SK-N-SH treated with all-trans-retinoic acid at 6 μM for 48 hours (cell line): ENCODE data around the gene CD274.

Source experiments
- ATAC-seq: fragments of 200-7000 bp; cut with Tn5 transposase; 3 replicates; pipeline ENCODE4 v1.9.1; 2020; ENCODE audit warnings: mild to moderate bottlenecking, moderate library complexity
- ARNTL ChIP-seq: fragments of 450-650 bp; formaldehyde crosslinking; IDR thresholded peaks from 2 replicates; pipeline ENCODE4 v1.5.0; 2020; ENCODE audit warnings: low read depth, mild to moderate bottlenecking, moderate library complexity, borderline replicate concordance
- BACH2 ChIP-seq: fragments of 250-450 bp; sonication (Bioruptor Pico); IDR thresholded peaks from 2 replicates; pipeline ENCODE4 v1.9.0; 2021; ENCODE audit warnings: mild to moderate bottlenecking, borderline replicate concordance
- CREB5 ChIP-seq: fragments of 250-450 bp; sonication (Bioruptor Pico); IDR thresholded peaks from 2 replicates; pipeline ENCODE4 v1.5.1; 2020; ENCODE audit warnings: low read depth, mild to moderate bottlenecking, moderate library complexity
- CSDC2 ChIP-seq: fragments of 250-450 bp; sonication (Bioruptor Pico); IDR thresholded peaks from 2 replicates; pipeline ENCODE4 v1.5.0; 2020; ENCODE audit warnings: mild to moderate bottlenecking, moderate library complexity
- CSRNP3 ChIP-seq: fragments of 250-450 bp; sonication (Bioruptor Pico); IDR thresholded peaks from 2 replicates; pipeline ENCODE4 v1.5.1; 2021; ENCODE audit warnings: mild to moderate bottlenecking, moderate library complexity
- ESRRG ChIP-seq: fragments of 250-450 bp; sonication (Bioruptor Pico); IDR thresholded peaks from 2 replicates; pipeline ENCODE4 v1.6.1; 2021; ENCODE audit warnings: mild to moderate bottlenecking
- GLIS3 ChIP-seq: fragments of 250-450 bp; sonication (Bioruptor Pico); IDR thresholded peaks from 2 replicates; pipeline ENCODE4 v1.5.0; 2020; ENCODE audit warnings: mild to moderate bottlenecking, moderate library complexity
- ISL1 ChIP-seq: fragments of 250-450 bp; sonication (Bioruptor Pico); IDR thresholded peaks from 2 replicates; pipeline ENCODE4 v2.1.2; 2022; ENCODE audit warnings: mild to moderate bottlenecking, moderate library complexity
- OSR1 ChIP-seq: fragments of 250-450 bp; sonication (Bioruptor Pico); IDR thresholded peaks from 2 replicates; pipeline ENCODE4 v1.8.0; 2022; ENCODE audit warnings: moderate library complexity, mild to moderate bottlenecking, inconsistent platforms
- PATZ1 ChIP-seq: fragments of 250-450 bp; sonication (Bioruptor Pico); IDR thresholded peaks from 2 replicates; pipeline ENCODE4 v1.8.0; 2020; ENCODE audit warnings: mild to moderate bottlenecking, moderate library complexity, borderline replicate concordance
- PPARA ChIP-seq: fragments of 250-450 bp; sonication (Bioruptor Pico); IDR thresholded peaks from 2 replicates; pipeline ENCODE4 v1.5.0; 2020; ENCODE audit warnings: mild to moderate bottlenecking, borderline replicate concordance
- SNAI2 ChIP-seq: fragments of 250-450 bp; sonication (Bioruptor Pico); IDR thresholded peaks from 2 replicates; pipeline ENCODE4 v1.5.0; 2020; ENCODE audit warnings: mild to moderate bottlenecking, moderate library complexity
- TCF4 ChIP-seq: fragments of 250-450 bp; sonication (Bioruptor Pico); IDR thresholded peaks from 2 replicates; pipeline ENCODE4 v1.8.0; 2021; ENCODE audit warnings: mild to moderate bottlenecking, moderate library complexity, borderline replicate concordance
- TOX ChIP-seq: fragments of 250-450 bp; sonication (Bioruptor Pico); IDR thresholded peaks from 2 replicates; pipeline ENCODE4 v1.8.0; 2021; ENCODE audit warnings: mild to moderate bottlenecking, moderate library complexity, borderline replicate concordance
- ZC3H10 ChIP-seq: fragments of 250-450 bp; sonication (Bioruptor Pico); IDR thresholded peaks from 2 replicates; pipeline ENCODE4 v1.5.1; 2021; ENCODE audit warnings: mild to moderate bottlenecking, moderate library complexity
- ZFP3 ChIP-seq: fragments of 250-450 bp; sonication (Bioruptor Pico); IDR thresholded peaks from 2 replicates; pipeline ENCODE4 v1.5.0; 2020; ENCODE audit warnings: mild to moderate bottlenecking, moderate library complexity
- ZFP30 ChIP-seq: fragments of 450-650 bp; formaldehyde crosslinking; IDR thresholded peaks from 2 replicates; pipeline ENCODE4 v1.5.0; 2022; ENCODE audit warnings: mild to moderate bottlenecking, moderate library complexity
- ZNF565 ChIP-seq: fragments of 450-650 bp; formaldehyde crosslinking; conservative IDR thresholded peaks from 2 replicates; pipeline ENCODE4 v1.5.0; 2020; ENCODE audit warnings: low read depth, mild to moderate bottlenecking, moderate library complexity
- ZNF70 ChIP-seq: fragments of 450-650 bp; formaldehyde crosslinking; IDR thresholded peaks from 2 replicates; pipeline ENCODE4 v1.5.0; 2020; ENCODE audit warnings: mild to moderate bottlenecking, moderate library complexity
- ZNF8 ChIP-seq: fragments of 450-650 bp; formaldehyde crosslinking; IDR thresholded peaks from 2 replicates; pipeline ENCODE4 v1.5.0; 2020; ENCODE audit warnings: mild to moderate bottlenecking, moderate library complexity
- TF ChIP-seq, protein P1 (sequence below): fragments of 250-450 bp; sonication (Bioruptor Pico); IDR thresholded peaks from 2 replicates; pipeline ENCODE4 v1.8.0; 2021; ENCODE audit warnings: low read depth, mild to moderate bottlenecking, moderate library complexity, borderline replicate concordance
- TF ChIP-seq, protein P2 (sequence below): fragments of 250-450 bp; sonication (Bioruptor Pico); IDR thresholded peaks from 2 replicates; pipeline ENCODE4 v1.5.0; 2020; ENCODE audit warnings: mild to moderate bottlenecking, moderate library complexity

Gene CD274

GRCh38 chr9:5499157-5499556 lies 48.8 kb downstream of the CD274 start:
- ATAC-seq = no peak
- TF ChIP-seq ZFP3 (CRISPR knock-in tag) = no peak

DNA sequence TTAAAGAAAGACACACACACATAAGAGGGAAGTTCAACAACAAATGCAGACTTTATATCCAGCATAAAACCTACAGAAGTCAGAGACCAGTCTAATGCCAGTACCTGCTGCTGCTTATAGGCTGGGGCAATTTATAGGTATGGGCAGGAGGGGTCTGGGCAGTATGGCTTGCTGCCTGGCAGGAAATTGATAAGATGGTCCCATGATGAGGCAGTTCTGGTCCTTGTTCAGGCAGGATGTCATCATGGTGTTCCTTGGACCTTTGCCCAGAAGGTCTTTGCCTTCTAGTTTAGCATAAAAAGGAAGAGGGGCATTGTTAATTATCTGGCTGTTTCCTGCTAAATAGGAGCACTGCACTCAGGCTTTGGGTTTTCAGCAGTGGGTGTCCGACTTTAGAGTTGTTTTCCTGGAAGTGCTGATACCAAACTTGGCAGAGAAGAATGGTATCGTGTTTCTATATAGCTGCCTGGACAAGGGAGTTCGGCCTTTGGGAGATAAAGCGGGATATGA lies 49.6 kb downstream of the CD274 start:
- TF ChIP-seq GLIS3 = no peak
- TF ChIP-seq OSR1 (CRISPR knock-in tag) = no peak
- TF ChIP-seq CREB5 (CRISPR knock-in tag) = no peak
- TF ChIP-seq ZNF565 (CRISPR knock-in tag) = 0 out of 2 replicates have a peak, but pooled peaks have one; percentile 3
- TF ChIP-seq PATZ1 (CRISPR knock-in tag) = no peak
- TF ChIP-seq, all 23 proteins: peak for 1
- ATAC-seq = peak; percentile 43

- ATAC-seq = peak; percentile 53
- no peak for TF ChIP-seq PPARA (CRISPR knock-in tag)
- no peak for TF ChIP-seq ZC3H10
- TF ChIP-seq GLIS3 = no peak
- TF ChIP-seq ESRRG = no peak
- TF ChIP-seq CREB5 (CRISPR knock-in tag) = no peak
- no peak for TF ChIP-seq BACH2 (CRISPR knock-in tag)
- TF ChIP-seq ISL1 = peak; percentile 34; the same call in 1 of the 2 replicates
- no peak for TF ChIP-seq TOX
- TF ChIP-seq ARNTL (CRISPR knock-in tag) = no peak
- no peak for TF ChIP-seq PATZ1 (CRISPR knock-in tag)
- no peak for TF ChIP-seq ZNF8
- TF ChIP-seq ZFP3 (CRISPR knock-in tag) = no peak
- peak; percentile 22; the same call in 1 of the 2 replicates for TF ChIP-seq TCF4 (CRISPR knock-in tag)
- no peak for TF ChIP-seq SNAI2 (CRISPR knock-in tag)
- no peak for TF ChIP-seq ZNF70 (CRISPR knock-in tag)
- TF ChIP-seq ZFP30 (CRISPR knock-in tag) = no peak
- peak; percentile 60; the same call in 1 of the 2 replicates for TF ChIP-seq CSDC2 (CRISPR knock-in tag)
- TF ChIP-seq, protein P1, sequence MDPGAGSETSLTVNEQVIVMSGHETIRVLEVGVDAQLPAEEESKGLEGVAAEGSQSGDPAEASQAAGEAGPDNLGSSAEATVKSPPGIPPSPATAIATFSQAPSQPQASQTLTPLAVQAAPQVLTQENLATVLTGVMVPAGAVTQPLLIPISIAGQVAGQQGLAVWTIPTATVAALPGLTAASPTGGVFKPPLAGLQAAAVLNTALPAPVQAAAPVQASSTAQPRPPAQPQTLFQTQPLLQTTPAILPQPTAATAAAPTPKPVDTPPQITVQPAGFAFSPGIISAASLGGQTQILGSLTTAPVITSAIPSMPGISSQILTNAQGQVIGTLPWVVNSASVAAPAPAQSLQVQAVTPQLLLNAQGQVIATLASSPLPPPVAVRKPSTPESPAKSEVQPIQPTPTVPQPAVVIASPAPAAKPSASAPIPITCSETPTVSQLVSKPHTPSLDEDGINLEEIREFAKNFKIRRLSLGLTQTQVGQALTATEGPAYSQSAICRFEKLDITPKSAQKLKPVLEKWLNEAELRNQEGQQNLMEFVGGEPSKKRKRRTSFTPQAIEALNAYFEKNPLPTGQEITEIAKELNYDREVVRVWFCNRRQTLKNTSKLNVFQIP (CRISPR knock-in tag) = no peak
- TF ChIP-seq CSRNP3 (CRISPR knock-in tag) = no peak
- no peak for TF ChIP-seq ZNF565 (CRISPR knock-in tag)
- TF ChIP-seq, protein P2, sequence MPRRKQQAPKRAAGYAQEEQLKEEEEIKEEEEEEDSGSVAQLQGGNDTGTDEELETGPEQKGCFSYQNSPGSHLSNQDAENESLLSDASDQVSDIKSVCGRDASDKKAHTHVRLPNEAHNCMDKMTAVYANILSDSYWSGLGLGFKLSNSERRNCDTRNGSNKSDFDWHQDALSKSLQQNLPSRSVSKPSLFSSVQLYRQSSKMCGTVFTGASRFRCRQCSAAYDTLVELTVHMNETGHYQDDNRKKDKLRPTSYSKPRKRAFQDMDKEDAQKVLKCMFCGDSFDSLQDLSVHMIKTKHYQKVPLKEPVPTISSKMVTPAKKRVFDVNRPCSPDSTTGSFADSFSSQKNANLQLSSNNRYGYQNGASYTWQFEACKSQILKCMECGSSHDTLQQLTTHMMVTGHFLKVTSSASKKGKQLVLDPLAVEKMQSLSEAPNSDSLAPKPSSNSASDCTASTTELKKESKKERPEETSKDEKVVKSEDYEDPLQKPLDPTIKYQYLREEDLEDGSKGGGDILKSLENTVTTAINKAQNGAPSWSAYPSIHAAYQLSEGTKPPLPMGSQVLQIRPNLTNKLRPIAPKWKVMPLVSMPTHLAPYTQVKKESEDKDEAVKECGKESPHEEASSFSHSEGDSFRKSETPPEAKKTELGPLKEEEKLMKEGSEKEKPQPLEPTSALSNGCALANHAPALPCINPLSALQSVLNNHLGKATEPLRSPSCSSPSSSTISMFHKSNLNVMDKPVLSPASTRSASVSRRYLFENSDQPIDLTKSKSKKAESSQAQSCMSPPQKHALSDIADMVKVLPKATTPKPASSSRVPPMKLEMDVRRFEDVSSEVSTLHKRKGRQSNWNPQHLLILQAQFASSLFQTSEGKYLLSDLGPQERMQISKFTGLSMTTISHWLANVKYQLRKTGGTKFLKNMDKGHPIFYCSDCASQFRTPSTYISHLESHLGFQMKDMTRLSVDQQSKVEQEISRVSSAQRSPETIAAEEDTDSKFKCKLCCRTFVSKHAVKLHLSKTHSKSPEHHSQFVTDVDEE (CRISPR knock-in tag) = no peak
- TF ChIP-seq, all 23 proteins: peak for 3
These were observed 50.3 kb downstream of the CD274 start for GRCh38 chr9:5500441-5501235.
